ENCODE results near the gene GARS1.

GRCh38 chr7:30613366-30614325, 19.0 kb downstream of the GARS1 start:
- TF ChIP-seq, protein P1, sequence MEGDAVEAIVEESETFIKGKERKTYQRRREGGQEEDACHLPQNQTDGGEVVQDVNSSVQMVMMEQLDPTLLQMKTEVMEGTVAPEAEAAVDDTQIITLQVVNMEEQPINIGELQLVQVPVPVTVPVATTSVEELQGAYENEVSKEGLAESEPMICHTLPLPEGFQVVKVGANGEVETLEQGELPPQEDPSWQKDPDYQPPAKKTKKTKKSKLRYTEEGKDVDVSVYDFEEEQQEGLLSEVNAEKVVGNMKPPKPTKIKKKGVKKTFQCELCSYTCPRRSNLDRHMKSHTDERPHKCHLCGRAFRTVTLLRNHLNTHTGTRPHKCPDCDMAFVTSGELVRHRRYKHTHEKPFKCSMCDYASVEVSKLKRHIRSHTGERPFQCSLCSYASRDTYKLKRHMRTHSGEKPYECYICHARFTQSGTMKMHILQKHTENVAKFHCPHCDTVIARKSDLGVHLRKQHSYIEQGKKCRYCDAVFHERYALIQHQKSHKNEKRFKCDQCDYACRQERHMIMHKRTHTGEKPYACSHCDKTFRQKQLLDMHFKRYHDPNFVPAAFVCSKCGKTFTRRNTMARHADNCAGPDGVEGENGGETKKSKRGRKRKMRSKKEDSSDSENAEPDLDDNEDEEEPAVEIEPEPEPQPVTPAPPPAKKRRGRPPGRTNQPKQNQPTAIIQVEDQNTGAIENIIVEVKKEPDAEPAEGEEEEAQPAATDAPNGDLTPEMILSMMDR (conservative IDR thresholded peaks at IDR 0.05 in 1 of 2, IDR thresholded peaks at IDR 0.05 in 1 of 2; ENCODE audit: extremely low read depth in 1 of 2, insufficient read depth in 1 of 2, low read depth in 1 of 2, low read length in 2 of 2): no peak
- TF ChIP-seq EZH2 (IDR thresholded peaks at IDR 0.05; ENCODE audit: borderline replicate concordance, low read length): no peak

All from mammary epithelial cell (primary cell).